Measurements from ENCODE around the gene SPOP. TPM values are rescaled to one million over a fixed set of nuclear protein-coding genes. Genes with fewer than 3 reads are reported as not detected.

Gene SPOP
- total and polyA plus RNA-seq, 11 donors, result 28.5 to 96.1 (median 60.4) TPM

GRCh38 chr17:49618028-49618611, 59.8 kb downstream of the SPOP start:
- Histone ChIP-seq H3K27ac (peak overlapping the region in 7 of 12 donors; percentile 3 to 73 (median 54)), H3K4me3 (no peak overlapping the region), H3K27me3 (no peaks in the 10 kb centered on the region), H3K36me3 (peaks cover 0 to 86% (median 60%) of the 10 kb centered on the region in 9 donors), H3K4me1 (peaks cover 0 to 61% (median 40%) of the 10 kb centered on the region in 12 donors), H3K9me3 (no peaks in the 10 kb centered on the region)
- DNase-seq (no peak), ATAC-seq (no peak)
- WGBS, 4 donors, result 66 to 74% (median 68%) methylated on average over 3 of the region's 3 CpGs
- intact Hi-C loops (cut with DNase I), result loop anchor here in 7 of 10 donors (5.0 to 10.0 kb wide), 5 partner anchors 41 to 74 kb away; partner anchors contain the start of genes SPOP (in 6 of the 7) and NXPH3 (in 2 of the 7)
- no peak for TF ChIP-seq POLR2A (IDR thresholded peaks at IDR 0.05)
- TF ChIP-seq CTCF (IDR thresholded peaks at IDR 0.05), result no peak

- intact Hi-C loops (cut with DNase I), result loop anchor here in 8 of 10 donors (2.0 to 10.0 kb wide), 6 partner anchors 39 to 76 kb away; partner anchors contain the start of genes SPOP (in 6 of the 8) and NXPH3 (in 2 of the 8)
- H3K36me3 ChIP-seq, result peaks cover 0 to 79% (median 58%) of the 10 kb centered on the region in 9 donors
- peak overlapping the region in 11 of 12 donors; percentile 1 to 73 (median 54) for H3K27ac ChIP-seq
- H3K27me3 ChIP-seq, result no peaks in the 10 kb centered on the region
- 24 to 32% (median 26%) methylated on average over 10 of the region's 10 CpGs for WGBS, 4 donors
- H3K4me3 ChIP-seq, result peak overlapping the region in 1 of 12 donors; percentile 19
- peaks cover 0 to 65% (median 39%) of the 10 kb centered on the region in 12 donors for H3K4me1 ChIP-seq
- TF ChIP-seq POLR2A (IDR thresholded peaks at IDR 0.05) (no peak), CTCF (IDR thresholded peaks at IDR 0.05) (peak in 1 of 12 donors; percentile 7)
- peak; percentile 75 to 91 (median 86) for ATAC-seq
- no peaks in the 10 kb centered on the region for H3K9me3 ChIP-seq
- DNase-seq, result peak; percentile 69 to 86 (median 75)
Observed at GRCh38 chr17:49616601-49617131, 61.2 kb downstream of the SPOP start.

- DNase-seq (no peak), ATAC-seq (peak in 1 of 4 donors; percentile 38)
- peaks cover 0 to 77% (median 52%) of the 10 kb centered on the region in 9 donors for H3K36me3 ChIP-seq
- H3K27ac ChIP-seq, result peak overlapping the region in 10 of 12 donors; percentile 1 to 73 (median 54)
- 47 to 57% (median 51%) methylated on average over 3 of the region's 3 CpGs for WGBS, 4 donors
- no peaks in the 10 kb centered on the region for H3K9me3 ChIP-seq
- intact Hi-C loops (cut with DNase I), result loop anchor here in 8 of 10 donors (2.0 to 10.0 kb wide), 6 partner anchors 39 to 76 kb away; partner anchors contain the start of genes SPOP (in 6 of the 8) and NXPH3 (in 2 of the 8)
- no peak overlapping the region for H3K4me3 ChIP-seq
- H3K27me3 ChIP-seq, result no peaks in the 10 kb centered on the region
- TF ChIP-seq POLR2A (IDR thresholded peaks at IDR 0.05) (no peak), CTCF (IDR thresholded peaks at IDR 0.05) (peak in 7 of 12 donors; percentile 20 to 49 (median 34))
- H3K4me1 ChIP-seq, result peaks cover 0 to 59% (median 41%) of the 10 kb centered on the region in 12 donors
Observed at GRCh38 chr17:49616086-49616485, 61.8 kb downstream of the SPOP start.
